Measurements from ENCODE around the gene CUL3. TPM values are rescaled to one million over a fixed set of nuclear protein-coding genes. Genes with fewer than 3 reads are reported as not detected.

CUL3 gene
- total RNA-seq, 1 experiment from 2014 or later, result 95.7 TPM

GRCh38 chr2:224436634-224437033, 148.5 kb downstream of the CUL3 start:
- Histone ChIP-seq H3K79me2 (ENCODE audit: insufficient read depth, low read length) (no peaks in the 10 kb centered on the region), H3K36me3 (ENCODE audit: control insufficient read depth in 1 of 2, insufficient read depth in 2 of 2, low read length in 2 of 2) (no peaks in the 10 kb centered on the region), H4K20me1 (ENCODE audit: insufficient read depth) (no peaks in the 10 kb centered on the region), H3K9ac (ENCODE audit: low read length) (no peak overlapping the region), H3K4me2 (ENCODE audit: low read length) (no peak overlapping the region), H3K27ac (ENCODE audit: low read depth, low read length) (no peak overlapping the region), H3K9me3 (ENCODE audit: control insufficient read depth in 1 of 2, insufficient read depth in 1 of 2, low read depth in 1 of 2, low read length in 2 of 2) (no peaks in the 10 kb centered on the region), H3K4me3 (replicated peaks in 1 of 2; ENCODE audit: low read depth in 1 of 2, low read length in 2 of 2) (no peak overlapping the region), H3K4me1 (ENCODE audit: control insufficient read depth in 1 of 2, insufficient read depth in 2 of 2, low read length in 2 of 2) (no peaks in the 10 kb centered on the region), H3K27me3 (ENCODE audit: insufficient read depth, low read length) (no peaks in the 10 kb centered on the region), H2AFZ (ENCODE audit: low read depth, low read length, poor library complexity, severe bottlenecking) (no peak overlapping the region), H3K9me2 (ENCODE audit: insufficient read depth) (no peaks in the 10 kb centered on the region)
- intact Hi-C loops (cut with micrococcal nuclease), result no loop called here
- TF ChIP-seq CEBPB (IDR thresholded peaks at IDR 0.05; ENCODE audit: low read depth) (no peak), SP1 (IDR thresholded peaks at IDR 0.05; ENCODE audit: low read depth) (no peak), ZBTB33 (IDR thresholded peaks at IDR 0.05; ENCODE audit: extremely low read depth, insufficient replicate concordance, low read length) (no peak), JUND (IDR thresholded peaks at IDR 0.05) (no peak)
- ATAC-seq (no peak), DNase-seq (ENCODE audit: low read depth, low spot score) (no peak)
- POLR2A ChIA-PET, result no interaction called here
- RAD21 ChIA-PET (ENCODE audit: low non-redundant PET in 1 of 2, low total read pairs in 2 of 2, uncharacterized antibody in 2 of 2, unreplicated experiment in 2 of 2), result no interaction called here
- no TSS peak for BruUV-seq (replicated peaks)
- CTCF ChIA-PET, result no interaction called here

GRCh38 chr2:224434618-224435017, 150.5 kb downstream of the CUL3 start:
- CTCF ChIA-PET, result no interaction called here
- H3K36me3 ChIP-seq (ENCODE audit: control insufficient read depth in 1 of 2, insufficient read depth in 2 of 2, low read length in 2 of 2), result no peaks in the 10 kb centered on the region
- no peak overlapping the region for H3K4me3 ChIP-seq (replicated peaks in 1 of 2; ENCODE audit: low read depth in 1 of 2, low read length in 2 of 2)
- ATAC-seq (no peak), DNase-seq (ENCODE audit: low read depth, low spot score) (no peak)
- H3K9ac ChIP-seq (ENCODE audit: low read length), result no peak overlapping the region
- TF ChIP-seq YY1 (IDR thresholded peaks at IDR 0.05; ENCODE audit: extremely low read depth, insufficient replicate concordance, low read depth, low read length), result no peak
- no peak for TF ChIP-seq TCF7L2 (IDR thresholded peaks at IDR 0.05; ENCODE audit: borderline replicate concordance, extremely low read depth, insufficient read depth, insufficient read length)
- TF ChIP-seq SP1 (IDR thresholded peaks at IDR 0.05; ENCODE audit: low read depth), result no peak
- no peak for TF ChIP-seq ZBTB33 (IDR thresholded peaks at IDR 0.05; ENCODE audit: extremely low read depth, insufficient replicate concordance, low read length)
- no peak for TF ChIP-seq EGR1 (IDR thresholded peaks at IDR 0.05; ENCODE audit: low read depth)
- H3K9me3 ChIP-seq (ENCODE audit: control insufficient read depth in 1 of 2, insufficient read depth in 1 of 2, low read depth in 1 of 2, low read length in 2 of 2), result no peaks in the 10 kb centered on the region
- no peaks in the 10 kb centered on the region for H3K4me1 ChIP-seq (ENCODE audit: control insufficient read depth in 1 of 2, insufficient read depth in 2 of 2, low read length in 2 of 2)
- H2AFZ ChIP-seq (ENCODE audit: low read depth, low read length, poor library complexity, severe bottlenecking), result no peak overlapping the region
- H3K4me2 ChIP-seq (ENCODE audit: low read length), result no peak overlapping the region
- no TSS peak for BruUV-seq (replicated peaks)
- H3K27ac ChIP-seq (ENCODE audit: low read depth, low read length), result no peak overlapping the region
- RAD21 ChIA-PET (ENCODE audit: low non-redundant PET in 1 of 2, low total read pairs in 2 of 2, uncharacterized antibody in 2 of 2, unreplicated experiment in 2 of 2), result no interaction called here
- POLR2A ChIA-PET, result no interaction called here
- H3K27me3 ChIP-seq (ENCODE audit: insufficient read depth, low read length), result no peaks in the 10 kb centered on the region
- H3K9me2 ChIP-seq (ENCODE audit: insufficient read depth), result no peaks in the 10 kb centered on the region
- H4K20me1 ChIP-seq (ENCODE audit: insufficient read depth), result no peaks in the 10 kb centered on the region
- no peaks in the 10 kb centered on the region for H3K79me2 ChIP-seq (ENCODE audit: insufficient read depth, low read length)
- intact Hi-C loops (cut with micrococcal nuclease), result no loop called here
